ENCODE measurements around the gene DDX3X. TPM values are rescaled to one million over a fixed set of nuclear protein-coding genes. Genes with fewer than 3 reads are reported as not detected.
"Not testable (repeated sequence)": the region's sequence is repeated elsewhere in the genome, so short reads cannot be mapped to it uniquely, and the experiment has no call there.

Gene DDX3X
- total RNA-seq, 1 donor from 2014 or later, result 238 TPM

DNA sequence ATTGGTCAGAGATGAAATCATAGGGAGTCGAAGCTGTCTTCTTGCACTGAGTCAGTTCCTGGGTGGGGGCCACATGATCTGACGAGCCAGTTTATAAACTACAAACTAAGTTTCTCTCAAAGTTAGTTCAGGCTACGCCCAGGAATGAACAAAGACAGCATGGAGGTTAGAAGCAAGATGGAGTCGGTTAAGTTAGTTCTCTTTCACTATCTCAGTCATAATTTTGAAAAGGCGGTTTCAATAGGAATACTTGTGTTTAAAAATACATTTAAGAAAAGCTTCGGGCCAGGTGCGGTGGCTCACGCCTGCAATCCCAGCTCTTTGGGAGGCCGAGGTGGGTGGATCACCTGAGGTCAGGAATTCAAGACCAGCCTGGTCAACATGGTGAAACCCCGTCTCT lies 77.3 kb downstream of the DDX3X start:
- DNase-seq (ENCODE audit: low read depth), result not testable (repeated sequence)

DNA sequence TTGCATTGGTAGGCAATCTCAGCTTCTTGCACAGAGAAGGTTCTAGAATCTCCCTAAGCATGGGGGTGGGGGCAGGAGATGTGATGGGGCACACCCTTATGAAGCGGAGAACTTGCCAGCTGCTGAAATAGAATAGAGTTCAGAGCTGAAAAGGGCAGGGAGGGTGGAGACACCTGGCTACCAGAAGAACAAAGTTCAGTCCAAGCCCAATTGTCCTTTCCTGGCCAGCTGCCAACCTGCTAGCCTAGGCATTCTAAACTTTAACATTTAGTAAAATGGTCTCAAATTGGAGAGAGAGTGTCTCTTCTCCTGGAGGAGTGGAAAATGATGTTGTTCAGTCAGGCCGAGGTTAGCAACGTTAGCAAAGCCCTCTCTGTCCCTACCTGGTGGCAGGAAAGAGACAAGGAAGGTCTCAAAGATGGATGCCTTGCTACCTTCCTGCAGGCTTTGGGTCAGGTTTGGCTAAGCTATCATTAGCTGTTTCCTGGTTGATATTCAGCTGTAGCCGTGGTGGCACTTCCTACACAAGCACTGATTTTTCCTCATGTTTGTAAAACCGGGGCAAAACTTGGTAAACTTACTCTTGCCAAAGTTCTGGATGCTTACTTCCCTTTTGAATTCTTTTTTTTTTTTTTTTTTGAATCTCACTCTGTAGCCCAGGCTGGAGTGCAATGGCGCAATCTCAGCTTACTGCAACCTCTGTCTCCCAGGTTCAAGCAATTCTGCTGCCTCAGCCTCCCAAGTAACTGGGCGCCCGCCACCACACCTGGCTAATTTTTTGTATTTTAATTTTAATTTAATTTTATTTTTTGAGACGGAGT lies 78.5 kb downstream of the DDX3X start:
- DNase-seq (ENCODE audit: low read depth), result no peak

Other genes with a start within 250 kb of the DDX3X start
- 106 and 114 TPM in 2 replicates for gene USP9X, start 248.7 kb upstream of the DDX3X start, total RNA-seq
- not detected in 2 replicates for gene NYX, start 113.2 kb downstream of the DDX3X start, total RNA-seq